CMK (cell line): ENCODE results near the gene PACSIN2.

Source experiments
- DNase-seq: peaks from one replicate; pipeline ENCODE4 v3.0.0-alpha.2; 2010; ENCODE audit warnings: low read depth

Gene PACSIN2

DNA sequence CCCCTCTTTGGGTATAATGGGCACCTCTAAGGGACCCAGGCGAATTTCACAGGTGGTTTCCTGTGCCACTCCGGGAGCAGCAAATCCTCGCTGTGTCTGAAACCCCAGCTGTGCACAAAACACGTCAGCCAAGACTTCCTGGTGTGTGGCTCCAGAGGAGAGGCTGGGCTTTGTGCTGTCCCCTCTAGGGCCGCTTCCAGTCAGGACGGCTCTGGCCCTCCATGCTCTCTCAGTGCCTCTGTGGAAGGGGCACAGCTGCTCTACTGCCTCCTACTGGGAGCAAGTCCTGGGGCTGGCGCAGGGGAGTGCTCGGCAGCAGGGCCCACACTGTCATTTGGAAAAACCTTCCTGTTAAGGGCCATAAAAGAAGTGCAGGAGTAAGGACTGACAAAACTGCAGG, 134.1 kb downstream of the PACSIN2 start:
- no peak for DNase-seq

DNA sequence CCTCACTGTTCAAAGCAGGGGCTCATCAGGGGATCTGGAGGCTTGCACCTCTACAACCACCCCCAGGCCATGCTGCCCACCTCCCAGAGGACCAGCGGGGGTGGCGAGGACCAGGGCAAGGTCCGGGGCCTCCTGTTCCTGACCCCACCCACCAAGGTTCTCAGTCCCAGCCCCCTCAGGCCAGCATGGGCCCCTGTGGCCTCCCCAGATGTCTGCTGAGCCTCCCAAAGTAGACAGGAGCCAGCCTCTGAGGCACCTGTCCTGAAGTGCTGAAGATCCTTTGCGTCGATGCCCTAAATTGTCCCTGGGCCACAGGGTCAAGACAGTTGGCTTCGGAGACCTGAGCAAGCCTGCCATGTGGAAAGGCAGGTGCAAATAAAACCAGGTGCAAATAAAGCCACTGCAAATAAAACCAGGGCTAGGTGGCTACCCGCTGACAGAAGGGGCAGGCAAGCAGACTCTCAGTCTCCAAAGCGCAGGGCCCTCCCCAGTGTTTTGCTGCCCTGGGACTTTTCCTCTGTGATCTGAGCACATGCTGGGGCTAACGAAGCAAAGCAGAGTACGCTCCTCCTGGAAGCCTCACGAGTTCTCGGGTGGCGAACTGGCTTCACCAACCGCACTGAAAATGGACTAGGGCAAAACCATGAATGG, 135.5 kb downstream of the PACSIN2 start:
- no peak for DNase-seq

DNA sequence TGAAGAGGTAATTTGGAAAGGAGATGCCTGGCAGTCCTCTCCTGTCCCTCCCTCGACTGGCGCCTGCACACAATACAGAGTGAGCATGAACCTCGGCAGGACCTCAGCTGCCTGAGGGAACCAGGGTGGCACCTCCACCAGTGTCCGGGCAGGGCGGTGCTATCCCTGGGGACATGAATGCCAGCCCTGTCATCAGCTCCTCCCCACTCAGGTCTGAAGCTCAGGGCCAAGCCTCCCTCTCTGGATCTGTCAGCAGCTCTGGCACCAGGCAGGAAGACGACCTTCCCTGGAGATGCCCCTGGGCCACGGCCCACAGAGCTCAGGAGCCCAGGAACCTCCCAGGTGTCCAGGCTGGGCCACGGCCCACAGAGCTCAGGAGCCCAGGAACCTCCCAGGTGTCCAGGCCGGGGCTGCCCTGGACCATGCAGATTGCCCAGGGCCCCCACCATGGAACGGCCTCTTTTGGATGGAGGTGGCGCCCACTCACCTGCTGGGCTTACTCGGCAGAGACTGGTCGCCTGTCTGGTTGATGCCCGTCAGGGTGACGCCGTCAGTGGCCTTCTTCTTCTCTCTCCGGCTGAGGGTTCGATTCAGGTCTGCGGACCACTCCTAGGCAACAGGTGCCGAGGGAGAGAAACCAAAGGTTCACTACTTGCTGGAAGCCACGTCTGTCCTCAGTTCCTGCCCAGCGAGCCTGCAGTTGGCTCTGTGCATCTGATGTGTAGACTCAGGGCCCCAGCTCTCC, 136.2 kb downstream of the PACSIN2 start:
- DNase-seq, result no peak

DNA sequence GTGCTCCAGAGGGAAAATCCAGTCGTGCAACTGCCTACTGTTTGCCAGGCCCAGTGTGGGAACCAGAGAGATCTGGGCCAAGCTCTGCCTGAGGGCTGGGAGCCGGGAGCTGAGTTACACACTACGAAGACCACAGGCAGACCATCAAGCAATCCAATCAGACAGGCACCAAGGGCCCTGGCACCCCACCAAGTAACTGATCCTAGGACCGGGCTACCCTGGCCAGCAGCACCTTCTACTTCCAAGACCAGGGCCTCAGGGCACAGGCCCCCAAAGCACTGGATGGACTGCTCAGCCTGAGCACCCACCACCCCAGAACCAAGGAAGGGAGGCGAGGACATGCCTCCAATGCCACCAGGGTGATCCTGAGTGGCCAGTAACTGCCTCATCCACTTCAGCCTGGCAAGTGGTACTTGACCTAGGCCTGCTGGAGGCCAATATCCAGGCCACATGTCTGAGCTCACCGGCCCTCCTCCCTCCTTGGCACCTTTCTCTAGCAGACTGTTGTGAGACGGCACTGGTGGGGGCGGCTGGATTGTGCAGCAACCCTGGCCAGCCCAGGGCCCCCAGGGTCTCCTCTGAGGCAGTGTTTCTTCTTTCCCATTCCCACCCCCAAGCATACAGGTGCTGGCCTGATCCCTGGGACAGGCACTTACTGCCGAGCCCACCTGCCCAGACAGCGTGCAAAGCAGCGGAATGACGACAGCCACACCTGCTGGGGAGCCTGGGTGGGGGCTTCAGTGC, 137.2 kb downstream of the PACSIN2 start:
- no peak for DNase-seq

DNA sequence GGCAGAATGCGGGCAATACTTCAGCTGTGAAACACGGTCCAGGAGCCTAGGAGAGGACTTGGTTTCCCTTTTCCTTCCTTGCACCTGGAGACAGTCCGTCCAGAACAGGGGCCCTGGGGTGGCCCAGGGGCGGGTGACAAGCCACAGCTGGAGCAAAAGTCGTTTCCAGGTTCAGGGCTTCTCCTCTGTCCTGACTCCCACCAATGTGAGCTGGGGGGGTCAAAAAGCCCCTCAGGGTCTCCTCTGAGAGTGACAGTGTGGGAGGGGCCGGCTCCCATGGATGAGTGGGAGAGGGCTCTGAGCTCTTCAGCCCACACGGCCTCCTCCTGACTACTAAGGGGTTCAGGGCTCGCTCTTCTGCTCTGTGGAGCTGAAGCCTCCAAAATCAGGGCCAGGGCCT, 137.8 kb downstream of the PACSIN2 start:
- no peak for DNase-seq

DNA sequence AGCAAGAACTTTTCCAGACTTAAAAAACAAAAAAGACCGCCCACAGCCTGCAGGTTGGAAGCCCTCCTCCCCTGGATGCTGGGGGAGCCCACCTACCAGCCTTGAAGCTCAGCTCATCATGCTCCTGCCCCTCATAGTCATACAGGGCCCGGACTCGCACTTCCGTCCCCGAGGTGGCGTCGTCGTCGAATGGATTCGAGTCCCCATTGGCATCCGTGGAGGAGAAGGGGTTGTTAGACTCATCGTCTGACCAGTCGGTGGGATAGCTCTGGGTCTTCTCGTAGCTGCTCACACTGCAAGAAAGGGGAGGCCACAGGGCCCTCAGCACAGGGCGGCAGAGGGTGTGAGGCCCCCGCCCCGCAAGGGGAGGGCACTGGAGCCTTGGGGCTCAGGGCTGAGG, 138.9 kb downstream of the PACSIN2 start:
- no peak for DNase-seq

DNA sequence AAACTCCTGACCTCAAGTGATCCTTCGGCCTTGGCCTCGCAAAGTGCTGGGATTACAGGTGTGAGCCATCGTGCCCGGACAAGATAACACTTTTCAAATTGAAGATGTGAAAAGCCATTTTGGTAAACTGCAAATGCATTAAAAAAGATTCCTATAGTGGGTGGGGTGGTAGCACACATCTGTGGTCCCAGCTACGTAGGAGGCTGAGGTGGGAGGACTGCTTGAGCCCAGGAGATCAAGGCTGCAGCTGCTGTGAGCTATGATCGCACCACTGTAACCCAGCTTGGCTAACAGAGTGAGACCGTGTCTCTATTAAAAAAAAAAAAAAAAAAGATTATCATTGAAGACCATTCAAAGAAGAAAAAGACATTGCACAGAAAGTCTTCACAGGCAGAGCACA, 140.9 kb downstream of the PACSIN2 start:
- DNase-seq, result no peak

DNA sequence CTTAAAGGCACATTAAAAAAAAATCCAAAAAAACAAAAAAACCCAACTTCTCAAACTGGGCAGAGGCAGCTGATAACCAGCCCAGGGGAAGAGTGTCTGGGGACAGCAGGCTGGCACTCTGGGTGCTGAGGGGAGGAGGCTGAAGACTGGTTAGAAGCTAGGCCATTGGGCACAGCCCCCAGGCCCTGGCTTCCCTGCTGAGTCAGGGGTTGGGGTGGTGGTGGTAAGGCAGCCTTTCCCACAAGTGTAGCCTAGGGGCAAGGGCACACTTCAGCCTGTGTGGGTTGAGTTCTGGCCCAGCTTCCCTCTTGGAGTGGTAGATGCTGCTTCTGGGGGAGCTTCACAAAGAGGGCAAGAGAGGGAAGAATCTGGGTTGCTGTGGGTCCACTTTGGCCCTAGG, 141.6 kb downstream of the PACSIN2 start:
- no peak for DNase-seq

DNA sequence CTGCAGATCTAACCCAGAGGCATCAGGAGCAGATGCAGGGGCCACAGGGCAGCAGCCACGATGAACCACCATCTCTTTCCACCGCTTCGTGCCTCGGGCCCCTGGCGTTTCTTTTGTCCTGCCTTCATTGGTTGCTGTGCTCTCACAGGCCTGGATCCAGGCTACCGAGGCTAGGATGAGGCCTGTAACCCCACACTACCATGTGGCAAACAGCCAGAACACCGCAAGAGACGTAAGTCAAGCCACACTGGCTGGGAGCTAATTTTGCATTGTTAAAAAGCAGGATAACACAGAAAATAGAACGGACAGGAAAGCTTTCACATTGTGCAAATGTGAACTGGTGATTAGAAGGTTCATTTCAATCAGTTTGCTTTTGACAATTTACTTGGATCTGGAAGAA, 142.1 kb downstream of the PACSIN2 start:
- no peak for DNase-seq

DNA sequence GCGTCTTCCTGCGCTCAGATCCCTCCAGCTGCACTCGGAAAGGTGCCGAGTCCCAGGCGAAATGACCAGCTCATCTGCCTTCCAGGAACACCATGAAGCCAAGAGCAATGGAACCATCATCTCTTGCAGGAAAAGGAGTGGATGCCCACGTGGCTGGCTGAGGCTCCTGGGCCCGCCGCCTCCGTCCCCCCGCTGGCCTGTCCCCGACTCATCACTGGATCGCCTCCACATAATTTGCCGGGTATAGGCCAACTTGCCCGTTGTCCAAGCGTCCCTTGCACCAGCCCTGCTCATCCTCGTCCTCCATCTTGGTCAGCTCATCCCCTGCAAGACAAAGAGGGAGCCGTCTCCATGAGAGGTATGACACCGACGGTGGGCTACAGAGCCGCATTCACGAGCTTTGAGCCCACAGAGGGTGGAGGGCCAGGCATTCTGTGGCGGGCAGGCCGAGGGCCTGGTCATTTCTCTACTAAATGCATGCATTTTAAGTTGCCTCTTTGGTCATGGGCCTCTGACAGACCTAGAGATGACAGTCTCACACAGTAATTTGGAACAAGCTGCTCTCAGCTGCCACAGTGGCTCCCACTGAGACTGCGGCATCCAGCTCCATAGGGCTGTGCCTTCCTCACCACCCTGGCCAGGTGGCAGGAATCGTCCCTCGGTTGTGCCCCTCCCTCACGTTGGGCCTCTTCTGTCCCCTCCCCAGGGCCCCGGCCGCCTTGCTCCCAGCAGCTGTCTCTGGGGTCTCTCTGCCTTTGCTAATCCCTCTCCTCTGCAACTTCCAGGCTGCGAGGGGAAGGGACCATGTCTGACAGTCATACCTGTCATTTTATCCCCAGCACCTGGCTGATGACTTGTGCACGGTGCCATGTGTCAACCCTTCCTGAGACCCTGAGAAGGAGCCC, 143.6 kb downstream of the PACSIN2 start:
- no peak for DNase-seq

DNA sequence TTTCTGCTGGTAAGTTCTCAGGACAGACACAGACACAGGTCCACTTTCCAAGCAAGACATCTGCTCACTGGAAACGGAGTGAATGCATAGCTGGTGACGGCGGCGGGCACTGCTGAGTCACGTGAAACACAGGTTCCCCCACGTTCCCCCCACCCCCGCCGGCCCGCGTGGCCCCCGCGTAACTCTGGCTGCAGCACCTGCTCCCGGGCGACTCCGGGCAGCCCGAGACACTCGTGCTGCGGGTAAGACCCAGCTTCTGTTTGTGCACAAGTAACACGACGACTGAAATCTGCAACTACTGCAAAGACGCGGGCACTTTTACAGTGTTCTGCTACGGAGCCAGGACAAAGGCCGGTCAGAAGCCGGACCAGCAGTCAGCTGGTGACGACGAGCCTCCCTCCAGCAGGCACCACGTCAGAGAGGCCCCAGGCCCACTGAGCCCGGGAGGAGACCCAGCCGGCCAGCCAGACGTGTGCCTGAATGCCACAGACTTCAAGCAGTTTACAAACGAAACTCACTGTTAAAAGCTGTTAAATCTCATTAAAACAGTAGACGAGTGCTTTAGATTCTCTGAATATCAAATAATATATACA, 145.0 kb downstream of the PACSIN2 start:
- no peak for DNase-seq

DNA sequence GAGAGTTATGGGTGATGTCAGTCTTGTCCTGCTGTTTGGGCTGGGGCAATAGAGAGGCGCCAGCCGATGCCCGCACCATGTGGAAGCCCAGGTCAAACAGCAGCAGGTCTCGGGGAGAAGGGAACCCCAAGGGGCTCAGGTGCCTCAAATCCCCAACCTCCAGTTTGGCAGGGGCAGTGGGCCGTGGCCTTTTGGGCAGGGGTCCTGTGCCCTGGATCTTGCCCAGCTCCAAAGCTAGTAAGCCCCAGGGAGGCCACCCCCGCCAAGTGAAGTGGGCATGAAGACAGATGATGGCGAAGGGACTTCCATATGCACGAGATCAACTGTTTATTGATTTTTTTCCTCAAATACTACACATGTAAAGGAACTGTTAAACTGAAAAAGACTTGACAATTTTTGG, 145.5 kb downstream of the PACSIN2 start:
- no peak for DNase-seq

DNA sequence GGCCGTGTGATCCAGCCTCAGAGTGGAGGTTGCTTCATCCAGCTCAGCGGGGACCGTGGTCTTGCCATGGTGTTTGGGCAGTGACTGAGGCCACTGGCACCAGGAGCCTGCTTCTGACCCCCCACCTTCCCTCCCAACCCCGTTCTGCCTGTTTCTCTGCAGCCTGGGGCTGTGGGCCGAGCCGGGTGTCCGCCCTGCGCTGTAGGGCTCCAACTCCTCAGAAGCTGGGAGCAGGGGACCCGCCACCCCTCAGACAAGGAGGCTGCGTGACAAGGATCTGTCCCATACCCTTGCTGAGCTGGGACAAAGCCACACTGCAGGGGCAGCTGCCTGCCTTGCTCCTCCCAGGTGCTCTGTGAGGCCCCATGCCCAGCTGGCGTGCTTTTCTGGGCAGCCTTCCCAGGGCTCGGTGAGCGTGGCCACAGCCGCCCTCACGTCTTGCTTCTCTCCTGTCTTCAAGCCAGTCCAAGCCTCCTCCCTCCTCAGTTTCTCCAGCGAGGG, 146.1 kb downstream of the PACSIN2 start:
- no peak for DNase-seq

DNA sequence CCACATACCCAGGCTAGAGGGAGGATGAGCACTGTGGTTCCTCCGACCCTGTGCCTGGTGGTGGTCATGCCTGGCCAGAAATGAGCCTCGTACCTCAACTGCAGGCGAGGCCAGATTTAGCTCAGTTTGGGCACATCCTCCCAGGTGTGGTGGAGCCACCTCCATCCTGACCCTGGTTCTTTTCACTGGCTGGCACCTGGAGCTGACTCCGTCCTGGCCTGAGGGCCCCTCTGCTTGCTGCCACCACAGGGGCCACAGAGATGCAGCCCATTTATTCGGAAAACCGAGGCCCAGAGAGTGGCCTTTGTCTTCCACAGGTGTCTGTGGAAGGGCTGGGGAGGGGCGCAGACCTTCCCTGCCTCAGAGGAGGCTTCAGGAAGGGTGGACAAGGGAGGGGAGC, 148.8 kb downstream of the PACSIN2 start:
- no peak for DNase-seq

DNA sequence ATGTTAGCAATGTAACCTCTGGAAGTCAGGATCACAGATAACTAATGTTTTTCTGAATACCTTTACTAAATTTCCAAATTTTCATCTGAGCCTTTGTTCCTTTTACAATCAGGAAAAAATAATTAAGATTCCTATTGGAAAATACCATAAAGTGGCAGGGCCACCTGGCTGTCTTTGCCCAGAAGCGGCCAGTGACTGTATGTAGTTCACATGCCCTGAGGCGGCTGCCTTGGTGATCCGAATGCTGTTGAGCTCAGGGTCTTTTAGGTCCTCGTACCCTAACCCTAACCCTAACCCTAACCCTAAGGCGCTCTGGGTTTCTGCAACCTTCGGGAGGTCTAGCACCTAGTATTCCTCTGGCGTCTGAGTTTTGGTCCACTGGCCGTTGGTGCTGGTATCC, 149.4 kb downstream of the PACSIN2 start:
- no peak for DNase-seq

DNA sequence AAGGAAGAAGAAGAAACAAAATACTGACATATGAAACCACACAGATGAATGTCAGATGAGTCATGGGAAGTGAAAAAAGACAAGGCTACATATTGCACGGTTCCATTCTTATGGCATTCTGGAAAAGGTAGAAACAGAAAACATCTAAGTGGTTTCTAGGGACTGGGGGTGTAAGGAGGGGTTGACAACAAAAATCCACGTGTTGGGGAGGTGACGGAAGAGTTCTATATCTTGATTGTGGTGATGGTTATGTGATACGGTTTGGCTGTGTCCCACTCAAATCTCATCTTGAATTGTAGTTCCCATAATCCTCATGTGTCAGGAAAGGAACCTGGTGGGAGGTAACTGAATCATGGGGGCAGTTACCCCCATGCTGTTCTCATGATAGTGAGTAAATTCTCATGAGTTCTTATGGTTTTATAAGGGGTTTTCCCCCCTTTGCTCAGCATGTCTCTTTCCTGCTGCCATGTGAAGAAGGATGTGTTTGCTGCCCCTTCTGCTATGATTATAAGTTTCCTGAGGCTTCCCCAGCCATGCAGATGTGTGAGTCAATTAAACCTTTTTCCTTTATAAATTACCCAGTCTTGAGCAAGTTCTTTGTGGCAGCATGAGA, 151.5 kb downstream of the PACSIN2 start:
- no peak for DNase-seq

DNA sequence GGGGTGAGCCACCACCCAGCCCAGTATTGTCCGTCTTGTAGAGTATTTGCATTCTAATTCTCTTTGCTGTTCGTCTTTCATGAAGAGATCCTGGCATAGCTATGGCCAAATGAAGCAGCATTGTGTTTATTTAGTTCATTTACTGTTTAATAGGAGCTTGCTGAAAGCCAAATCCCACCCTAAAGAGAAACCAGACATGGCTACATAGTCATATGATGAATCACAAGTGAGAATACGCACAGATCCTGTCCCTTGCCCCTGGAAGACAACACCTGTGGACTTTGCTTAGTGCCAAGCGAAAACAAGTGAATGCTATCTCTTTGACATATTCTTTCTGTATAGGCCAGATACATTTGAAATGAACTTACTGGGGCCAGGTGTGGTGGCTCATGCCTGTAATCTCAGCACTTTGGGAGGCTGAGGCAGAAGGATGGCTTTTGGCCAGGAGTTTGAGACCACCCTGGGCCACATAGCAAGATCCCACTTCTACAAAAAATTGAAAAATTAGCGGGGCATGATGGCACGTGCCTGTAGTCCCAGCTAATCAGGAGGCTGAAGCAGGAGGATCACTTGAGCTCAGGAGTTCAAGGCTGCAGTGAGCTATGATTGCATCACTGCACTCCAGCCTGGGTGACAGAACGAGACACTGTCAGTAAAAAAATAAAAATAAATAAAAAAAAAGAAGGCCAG, 152.8 kb downstream of the PACSIN2 start:
- no peak for DNase-seq

DNA sequence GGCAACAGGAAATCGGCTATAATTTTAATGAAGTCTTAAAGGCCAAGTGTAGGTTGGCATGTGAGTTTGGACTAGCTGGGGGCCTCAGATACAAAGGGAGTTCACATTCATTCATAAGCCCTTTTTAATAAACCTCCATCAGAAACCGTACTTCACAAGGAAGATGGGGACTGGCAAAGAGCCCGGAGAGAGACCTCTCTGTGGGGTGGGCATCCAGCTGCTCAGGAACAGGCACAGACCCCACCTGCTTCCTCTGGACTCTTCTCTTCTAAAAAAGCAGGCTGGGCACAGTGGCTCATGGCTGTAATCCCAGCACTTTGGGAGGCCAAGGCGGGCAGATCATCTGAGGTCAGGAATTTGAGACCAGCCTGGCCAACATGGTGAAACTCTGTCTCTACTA, 154.0 kb downstream of the PACSIN2 start:
- no peak for DNase-seq

DNA sequence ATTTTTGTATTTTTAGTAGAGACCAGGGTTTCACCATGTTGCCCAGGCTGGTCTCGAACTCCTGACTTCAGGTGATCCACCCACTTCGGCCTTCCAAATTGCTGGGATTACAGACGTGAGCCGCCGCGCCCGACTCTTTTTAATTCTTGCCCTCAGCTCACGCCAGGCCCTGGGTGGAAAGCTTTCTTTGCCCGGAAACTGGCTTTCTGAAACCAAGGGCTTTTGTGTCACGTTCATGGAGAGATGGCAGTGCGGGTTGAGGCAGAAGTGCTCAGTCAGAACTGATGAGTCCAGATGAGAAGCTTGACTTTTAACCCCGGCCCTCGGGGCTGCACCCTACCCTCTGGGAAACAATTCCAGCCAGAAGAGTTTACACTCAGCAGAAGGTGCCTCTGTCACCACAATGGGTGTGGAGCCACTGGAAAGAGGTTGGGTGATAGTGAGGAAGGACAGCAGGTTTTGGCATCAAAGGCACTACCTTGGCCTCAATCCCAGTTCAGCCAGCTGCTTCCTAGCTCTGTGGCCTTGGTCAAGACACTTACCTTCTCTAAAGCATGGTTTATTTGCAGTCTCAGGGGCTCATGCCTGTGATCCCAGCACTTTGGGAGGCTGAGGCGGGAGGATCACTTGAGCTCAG, 157.0 kb downstream of the PACSIN2 start:
- DNase-seq, result no peak
